ENCODE results near the gene C16orf87. TPM values are rescaled to one million over a fixed set of nuclear protein-coding genes. Genes with fewer than 3 reads are reported as not detected.

C16orf87 gene
- total and polyA plus RNA-seq, 2 donors (not counting 1 experiment from before 2014, with no cell fraction given), result 3.4 to 11.3 TPM

DNA sequence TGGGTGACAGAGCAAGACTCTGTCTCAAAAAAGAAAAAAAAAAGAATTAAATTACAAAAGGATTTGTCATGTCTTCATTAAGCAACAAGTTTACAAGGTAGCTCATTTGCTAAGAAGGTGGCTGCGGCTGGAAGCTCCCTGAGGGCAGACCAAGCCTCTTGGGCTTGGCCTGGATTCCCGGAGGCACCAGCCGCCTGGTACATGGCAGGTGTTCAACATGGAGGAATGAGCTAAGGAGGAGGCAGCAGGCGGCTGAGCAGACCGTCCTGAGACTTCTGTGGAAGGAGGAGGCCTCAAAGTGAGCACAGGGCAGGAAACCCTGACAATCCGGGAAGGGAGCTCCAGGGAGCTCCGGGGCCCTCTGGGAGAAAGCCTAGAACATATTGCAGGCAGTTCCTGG, 79.6 kb downstream of the C16orf87 start:
- Histone ChIP-seq H4K20me1 (ENCODE audit: control insufficient read depth, insufficient read depth, low read length, poor library complexity, severe bottlenecking) (no peaks in the 10 kb centered on the region), H3K79me2 (ENCODE audit: control insufficient read depth, insufficient read depth, low read length) (no peaks in the 10 kb centered on the region), H3K4me2 (replicated peaks; ENCODE audit: low read depth, low read length, poor library complexity, severe bottlenecking) (no peak overlapping the region), H3K9me3 (ENCODE audit: control extremely low read depth in 1 of 3, control insufficient read depth in 2 of 3, insufficient read depth in 1 of 3, low read length in 2 of 3) (no peaks in the 10 kb centered on the region), H3K27ac (ENCODE audit: low read length in 2 of 2) (no peak overlapping the region), H3K4me3 (ENCODE audit: control extremely low read depth in 1 of 5, extremely low read depth in 1 of 5, insufficient read depth in 1 of 5, low read depth in 2 of 5, low read length in 4 of 5) (no peak overlapping the region), H3K9ac (ENCODE audit: low read length) (no peak overlapping the region), H3K27me3 (replicated peaks in 1 of 4; ENCODE audit: control extremely low read depth in 1 of 4, control insufficient read depth in 3 of 4, insufficient read depth in 4 of 4, low read length in 3 of 4) (no peaks in the 10 kb centered on the region), H3K36me3 (replicated peaks in 1 of 2; ENCODE audit: control extremely low read depth in 1 of 2, control insufficient read depth in 1 of 2, extremely low read depth in 1 of 2, insufficient read depth in 2 of 2, low read length in 1 of 2) (no peaks in the 10 kb centered on the region), H3K4me1 (ENCODE audit: control insufficient read depth in 2 of 2, insufficient read depth in 2 of 2, low read length in 2 of 2) (peaks cover 13 to 23% of the 10 kb centered on the region in 2 donors), H2AFZ (ENCODE audit: insufficient read depth, low read depth, low read length, poor library complexity, severe bottlenecking) (no peak overlapping the region)
- no peak overlapping the region for H3K27ac Mint-ChIP-seq
- intact Hi-C loops (cut with micrococcal nuclease), result no loop called here
- no peaks in the 10 kb centered on the region for H3K9me3 Mint-ChIP-seq (ENCODE audit: insufficient read depth)
- H3K27me3 Mint-ChIP-seq, result no peaks in the 10 kb centered on the region
- ATAC-seq (ENCODE audit: low read depth) (no peak), DNase-seq (no peak)
- ChIA-PET CTCF (interaction anchor here (0.6 kb wide), 1 partner anchor 143 kb away, joined by 4 read pairs; no protein-coding TSS in a partner anchor), POLR2A (no interaction called here)
- H3K4me1 Mint-ChIP-seq, result peaks cover 20% of the 10 kb centered on the region
- WGBS (ENCODE audit: insufficient coverage), result 100% methylated on average over 7 of the region's 7 CpGs
- H3K4me3 Mint-ChIP-seq, result no peak overlapping the region
- TF ChIP-seq CTCF (IDR thresholded peaks at IDR 0.05) (no peak), EZH2 (IDR thresholded peaks at IDR 0.05; ENCODE audit: borderline replicate concordance, insufficient read depth, low read depth, low read length, poor library complexity, severe bottlenecking) (no peak)

DNA sequence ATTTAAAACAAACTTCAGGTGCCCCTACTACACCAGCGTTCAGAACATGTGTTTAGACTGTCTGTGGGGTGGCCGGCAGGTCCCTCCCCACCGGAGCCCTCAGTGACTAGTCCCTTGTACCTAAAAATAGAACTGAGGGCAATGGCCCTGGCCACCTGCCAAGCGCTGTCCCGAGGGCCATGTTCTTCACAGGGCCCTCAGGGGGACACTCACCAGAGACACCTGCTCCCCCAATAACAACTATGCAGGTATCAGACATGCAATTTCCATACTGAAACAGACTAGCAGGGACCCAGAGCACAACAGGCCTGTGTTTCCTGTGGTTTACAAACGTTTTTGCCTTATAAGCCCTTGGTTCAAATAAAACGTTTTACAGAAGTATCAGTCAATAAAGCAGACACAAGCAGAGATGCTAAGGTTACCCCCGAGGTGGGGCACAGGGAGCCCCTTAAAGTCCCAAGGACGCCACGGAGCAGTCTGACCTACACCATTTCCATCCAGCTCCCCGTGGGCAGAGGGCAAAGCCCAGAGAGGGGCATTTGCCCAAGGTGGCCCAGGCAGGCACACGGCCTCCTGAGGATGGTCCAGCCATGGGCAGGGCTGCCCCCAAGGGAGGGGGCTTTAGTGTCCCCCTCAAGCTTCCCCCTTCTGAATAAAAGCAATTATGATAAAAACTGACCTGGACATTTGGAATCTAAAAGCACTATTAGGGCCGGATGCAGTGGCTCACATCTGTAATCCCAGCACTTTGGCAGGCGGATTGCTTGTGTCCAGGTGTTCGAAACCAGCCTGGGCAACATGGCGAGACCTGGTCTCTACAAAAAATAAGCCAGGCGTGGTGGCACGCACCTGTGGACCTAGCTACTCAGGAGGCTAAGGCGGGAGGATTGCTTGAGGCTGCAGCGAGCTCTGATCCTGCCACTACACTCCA, 81.9 kb downstream of the C16orf87 start:
- no peak for TF ChIP-seq CTCF (IDR thresholded peaks at IDR 0.05)
- no peak for TF ChIP-seq EZH2 (IDR thresholded peaks at IDR 0.05; ENCODE audit: borderline replicate concordance, insufficient read depth, low read depth, low read length, poor library complexity, severe bottlenecking)
- peaks cover 8 to 15% of the 10 kb centered on the region in 2 donors for H3K4me1 ChIP-seq (ENCODE audit: control insufficient read depth in 2 of 2, insufficient read depth in 2 of 2, low read length in 2 of 2)
- peak overlapping the region; percentile 59 for H2AFZ ChIP-seq (ENCODE audit: insufficient read depth, low read depth, low read length, poor library complexity, severe bottlenecking)
- no peak for ATAC-seq (ENCODE audit: low read depth)
- POLR2A ChIA-PET, result no interaction called here
- peaks cover 16% of the 10 kb centered on the region for H3K4me1 Mint-ChIP-seq
- no peak overlapping the region for H3K4me3 ChIP-seq (ENCODE audit: control extremely low read depth in 1 of 5, extremely low read depth in 1 of 5, insufficient read depth in 1 of 5, low read depth in 2 of 5, low read length in 4 of 5)
- no peaks in the 10 kb centered on the region for H3K36me3 ChIP-seq (replicated peaks in 1 of 2; ENCODE audit: control extremely low read depth in 1 of 2, control insufficient read depth in 1 of 2, extremely low read depth in 1 of 2, insufficient read depth in 2 of 2, low read length in 1 of 2)
- H3K79me2 ChIP-seq (ENCODE audit: control insufficient read depth, insufficient read depth, low read length), result no peaks in the 10 kb centered on the region
- peak; percentile 12 for DNase-seq
- H4K20me1 ChIP-seq (ENCODE audit: control insufficient read depth, insufficient read depth, low read length, poor library complexity, severe bottlenecking), result no peaks in the 10 kb centered on the region
- CTCF ChIA-PET, result no interaction called here
- 47% methylated on average over 18 of the region's 20 CpGs for WGBS (ENCODE audit: insufficient coverage)
- no peak overlapping the region for H3K27ac ChIP-seq (ENCODE audit: low read length in 2 of 2)
- no peaks in the 10 kb centered on the region for H3K27me3 ChIP-seq (replicated peaks in 1 of 4; ENCODE audit: control extremely low read depth in 1 of 4, control insufficient read depth in 3 of 4, insufficient read depth in 4 of 4, low read length in 3 of 4)
- no peaks in the 10 kb centered on the region for H3K9me3 ChIP-seq (ENCODE audit: control extremely low read depth in 1 of 3, control insufficient read depth in 2 of 3, insufficient read depth in 1 of 3, low read length in 2 of 3)
- no peaks in the 10 kb centered on the region for H3K9me3 Mint-ChIP-seq (ENCODE audit: insufficient read depth)
- intact Hi-C loops (cut with micrococcal nuclease), result no loop called here
- H3K4me2 ChIP-seq (replicated peaks; ENCODE audit: low read depth, low read length, poor library complexity, severe bottlenecking), result no peak overlapping the region
- no peak overlapping the region for H3K4me3 Mint-ChIP-seq
- H3K9ac ChIP-seq (ENCODE audit: low read length), result no peak overlapping the region
- no peak overlapping the region for H3K27ac Mint-ChIP-seq
- H3K27me3 Mint-ChIP-seq, result no peaks in the 10 kb centered on the region

Data from B cell (primary cell).